Bronchial epithelial cell (primary cell): ENCODE data around the gene CHPF. TPM values are rescaled to one million over a fixed set of nuclear protein-coding genes. Genes with fewer than 3 reads are reported as not detected.

Experiments
- DNase-seq: peaks from one replicate; pipeline ENCODE4 v3.0.0-alpha.2; 2010; ENCODE audit warnings: low read depth
- FAIRE-seq: peaks from 2 replicates; lab custom pipeline; 2011; peaks lifted over from hg19 to GRCh38; lab: Jason Lieb, UNC
- H3K27me3 ChIP-seq: 2 replicates; pipeline ENCODE4 v1.5.1; 2011; ENCODE audit warnings: low read length; ENCODE audit not compliant: control insufficient read depth, insufficient read depth
- H3K36me3 ChIP-seq: 2 replicates; pipeline ENCODE4 v1.5.1; 2011; ENCODE audit warnings: low read length; ENCODE audit not compliant: control insufficient read depth, insufficient read depth
- H3K4me3 ChIP-seq: 2 replicates; pipeline ENCODE4 v1.5.1; 2011; ENCODE audit warnings: mild to moderate bottlenecking, low read depth, low read length, control low read depth
- total RNA-seq: library from RNA; depleted of rRNA; stranded (reverse); fragments of >200 nt; gene quantifications from 2 replicates; pipeline ENCODE4 v1.2.1, GENCODE V29; 2014
- TF ChIP-seq, protein P1 (sequence below): IDR thresholded peaks from 2 replicates; pipeline ENCODE4 v1.5.1; 2011; ENCODE audit warnings: mild to moderate bottlenecking, moderate library complexity, low read length, control low read depth, inconsistent platforms; ENCODE audit not compliant: insufficient read depth, severe bottlenecking

CHPF gene
- total RNA-seq, 1 donor from 2014 or later = 52.7 TPM

DNA sequence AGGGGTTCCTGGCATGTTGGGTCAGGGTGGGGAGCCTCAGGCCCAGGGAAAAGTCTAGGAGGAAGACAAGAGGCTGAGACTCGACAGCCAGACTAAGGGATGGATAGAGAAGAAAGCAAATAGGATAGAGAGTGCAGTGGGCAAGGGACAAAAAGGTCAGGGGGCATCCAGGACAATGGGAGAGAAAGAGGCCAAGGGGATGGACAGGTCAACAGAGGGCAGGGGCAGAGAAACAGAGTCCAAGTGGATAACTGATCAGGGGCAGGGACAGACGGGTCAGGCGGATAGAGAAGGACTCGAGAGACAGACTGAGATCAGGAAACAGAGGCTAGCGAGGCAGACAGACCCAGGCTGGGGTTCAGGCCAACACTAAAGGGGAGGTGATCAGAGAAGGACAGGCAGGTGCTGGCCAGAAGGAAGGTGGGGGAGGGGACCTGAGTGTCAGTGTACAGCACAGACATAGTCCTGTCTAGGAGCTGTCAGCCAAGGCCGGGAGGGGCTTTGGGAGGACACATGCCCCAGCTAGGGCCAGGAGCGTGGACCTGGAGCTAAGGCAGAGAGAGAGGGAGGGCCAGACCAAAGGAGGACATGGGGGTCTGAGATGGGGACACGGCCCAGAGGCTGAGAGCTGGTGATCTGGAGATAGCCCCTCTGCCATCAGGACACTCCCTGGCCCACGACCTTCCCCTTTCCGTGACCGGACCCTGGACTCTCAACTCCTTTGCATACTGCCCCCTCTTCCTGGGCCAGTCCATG, 17.1 kb downstream of the CHPF start:
- FAIRE-seq = no peak
- H3K4me3 ChIP-seq = no peak overlapping the region
- DNase-seq = no peak
- peaks cover 39% of the 10 kb centered on the region for H3K27me3 ChIP-seq
- TF ChIP-seq, protein P1, sequence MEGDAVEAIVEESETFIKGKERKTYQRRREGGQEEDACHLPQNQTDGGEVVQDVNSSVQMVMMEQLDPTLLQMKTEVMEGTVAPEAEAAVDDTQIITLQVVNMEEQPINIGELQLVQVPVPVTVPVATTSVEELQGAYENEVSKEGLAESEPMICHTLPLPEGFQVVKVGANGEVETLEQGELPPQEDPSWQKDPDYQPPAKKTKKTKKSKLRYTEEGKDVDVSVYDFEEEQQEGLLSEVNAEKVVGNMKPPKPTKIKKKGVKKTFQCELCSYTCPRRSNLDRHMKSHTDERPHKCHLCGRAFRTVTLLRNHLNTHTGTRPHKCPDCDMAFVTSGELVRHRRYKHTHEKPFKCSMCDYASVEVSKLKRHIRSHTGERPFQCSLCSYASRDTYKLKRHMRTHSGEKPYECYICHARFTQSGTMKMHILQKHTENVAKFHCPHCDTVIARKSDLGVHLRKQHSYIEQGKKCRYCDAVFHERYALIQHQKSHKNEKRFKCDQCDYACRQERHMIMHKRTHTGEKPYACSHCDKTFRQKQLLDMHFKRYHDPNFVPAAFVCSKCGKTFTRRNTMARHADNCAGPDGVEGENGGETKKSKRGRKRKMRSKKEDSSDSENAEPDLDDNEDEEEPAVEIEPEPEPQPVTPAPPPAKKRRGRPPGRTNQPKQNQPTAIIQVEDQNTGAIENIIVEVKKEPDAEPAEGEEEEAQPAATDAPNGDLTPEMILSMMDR = no peak
- no peaks in the 10 kb centered on the region for H3K36me3 ChIP-seq

DNA sequence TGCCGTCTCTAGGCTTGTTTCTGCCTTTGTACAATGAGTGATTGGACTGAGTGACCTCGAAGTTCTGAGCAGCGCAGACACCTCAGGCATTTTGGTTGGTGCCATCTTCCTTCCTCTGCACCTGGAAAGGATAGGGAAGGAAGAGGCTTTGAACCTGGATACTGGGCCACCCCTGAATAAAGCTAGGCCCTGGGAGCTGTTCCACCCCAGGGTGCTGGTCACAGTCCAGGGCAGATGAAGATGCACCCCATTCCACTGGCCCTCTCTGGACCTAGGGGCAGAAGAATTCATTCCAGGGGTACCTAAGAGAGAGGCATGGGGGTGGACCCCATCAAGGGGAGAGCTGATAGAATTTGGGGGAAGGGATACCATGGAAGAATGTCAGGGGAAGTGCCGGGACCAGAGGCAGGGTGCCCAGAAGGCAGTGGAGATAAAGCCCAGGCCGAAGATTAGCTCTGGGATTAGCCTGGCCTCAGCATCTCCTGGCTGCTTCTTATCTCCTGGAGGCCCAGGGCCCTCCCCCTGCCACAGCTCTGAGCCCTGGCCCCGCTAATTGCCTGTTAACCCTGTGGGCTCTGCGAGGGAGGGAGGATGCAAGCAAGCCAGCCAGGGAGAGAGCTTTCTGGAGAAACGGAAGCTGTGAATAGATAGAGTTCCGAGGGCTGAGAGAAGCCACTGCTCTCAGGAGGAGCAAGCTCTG, 17.9 kb downstream of the CHPF start:
- FAIRE-seq (no peak), DNase-seq (no peak)
- TF ChIP-seq, protein P1 = no peak
- H3K4me3 ChIP-seq = no peak overlapping the region
- peaks cover 40% of the 10 kb centered on the region for H3K27me3 ChIP-seq
- H3K36me3 ChIP-seq = no peaks in the 10 kb centered on the region

DNA sequence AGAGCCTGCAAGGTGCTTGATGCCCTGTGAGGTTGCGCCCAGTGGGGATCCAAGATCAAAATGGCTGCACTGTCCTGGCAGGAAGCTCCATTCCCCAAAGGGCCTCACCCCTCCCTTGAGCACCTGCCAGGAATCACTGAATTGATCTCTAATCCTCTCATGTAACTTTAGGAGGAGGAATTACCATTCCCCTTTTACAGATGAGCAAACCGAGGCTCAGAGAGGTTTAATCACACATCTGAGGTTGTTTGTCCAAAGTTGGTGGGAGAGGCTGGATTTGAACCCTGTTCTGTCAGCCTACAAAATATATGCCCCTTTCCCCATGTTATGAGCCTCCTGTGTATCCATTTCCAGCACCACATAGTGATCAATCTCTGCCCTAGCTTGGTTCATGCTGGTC, 18.8 kb downstream of the CHPF start:
- DNase-seq = no peak
- no peak overlapping the region for H3K4me3 ChIP-seq
- TF ChIP-seq, protein P1 = no peak
- peaks cover 38% of the 10 kb centered on the region for H3K27me3 ChIP-seq
- FAIRE-seq = no peak
- H3K36me3 ChIP-seq = no peaks in the 10 kb centered on the region

DNA sequence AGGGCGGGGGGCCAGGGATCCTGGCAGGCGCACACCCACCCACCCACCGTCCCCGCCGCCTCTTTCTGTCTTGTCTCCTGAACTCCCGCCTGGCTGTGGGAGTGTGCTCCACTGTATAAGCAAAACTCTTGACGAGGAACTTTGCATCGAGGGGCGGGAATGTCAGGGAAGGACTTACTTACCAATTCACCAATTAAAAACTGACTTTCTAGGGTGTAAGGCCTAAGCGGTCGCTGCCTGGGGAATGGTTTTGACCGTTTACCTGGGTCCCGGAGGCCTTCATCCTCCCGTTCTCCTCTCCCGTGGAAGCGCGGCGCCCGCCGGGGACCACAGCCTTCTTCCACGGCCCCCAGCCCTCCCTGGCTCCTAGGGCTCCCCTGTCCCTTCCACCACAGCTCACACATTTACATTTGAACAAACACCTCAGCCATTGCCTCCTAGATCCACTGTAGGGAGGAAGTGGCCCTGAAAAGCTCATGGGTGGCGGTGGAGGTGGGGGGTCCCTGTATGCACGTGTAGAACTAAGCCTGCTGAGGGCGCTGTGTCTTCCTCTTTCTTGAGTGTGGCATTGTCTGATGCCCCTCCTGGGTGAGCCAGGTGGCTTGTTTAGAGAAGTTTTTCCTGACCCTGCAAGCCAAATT, 20.5 kb downstream of the CHPF start:
- Histone ChIP-seq H3K36me3 (no peaks in the 10 kb centered on the region), H3K27me3 (peaks cover 34% of the 10 kb centered on the region), H3K4me3 (no peak overlapping the region)
- DNase-seq (no peak), FAIRE-seq (no peak)
- TF ChIP-seq, protein P1 = no peak

DNA sequence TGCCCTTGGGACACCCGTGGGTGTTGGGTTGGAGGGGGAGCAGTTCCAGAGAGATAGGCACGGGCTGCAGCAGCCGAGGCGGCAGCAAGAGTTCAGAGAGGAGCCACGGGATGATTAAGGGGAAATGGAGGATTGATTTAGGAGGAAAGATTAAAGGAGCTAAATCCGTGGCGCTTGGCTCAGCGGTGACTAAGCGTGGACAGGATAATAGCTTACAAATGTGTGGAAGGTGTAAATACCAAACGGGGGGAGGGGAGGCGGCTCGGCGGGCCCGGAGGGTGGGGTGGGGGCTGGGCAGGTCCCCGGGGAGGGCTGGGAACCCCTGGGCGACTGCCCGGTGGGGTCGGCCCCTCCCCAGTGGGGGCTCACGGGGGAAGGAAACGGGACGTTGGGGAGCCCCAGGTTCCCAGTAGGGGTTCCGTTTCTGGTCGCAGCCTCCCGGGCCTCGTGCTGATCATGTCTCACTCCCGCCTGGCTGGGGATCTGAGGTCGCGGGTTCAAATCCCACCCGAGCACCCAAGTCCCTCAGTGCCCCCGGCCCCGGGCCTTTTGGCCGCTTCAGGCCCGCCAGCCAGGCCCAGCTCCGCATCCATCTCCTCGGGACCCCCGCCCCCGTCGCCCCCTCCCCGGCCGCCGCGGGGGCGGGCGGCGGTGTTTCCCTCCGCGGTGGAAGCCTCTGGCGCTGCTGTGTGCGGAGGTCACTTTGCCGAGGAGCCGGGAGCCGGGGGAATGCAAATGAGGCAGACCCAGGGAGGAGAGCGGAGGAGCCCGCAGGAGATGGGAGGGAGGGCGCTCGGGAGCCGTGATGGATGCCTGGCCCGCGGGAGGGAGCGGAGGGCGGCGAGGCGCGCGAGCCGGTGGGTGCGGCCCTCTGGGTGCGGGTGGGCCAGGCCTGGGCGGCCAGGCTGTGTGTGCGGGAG, 21.2 kb downstream of the CHPF start:
- TF ChIP-seq, protein P1 = no peak
- peak; percentile 72 for DNase-seq
- Histone ChIP-seq H3K27me3 (peaks cover 32% of the 10 kb centered on the region), H3K4me3 (no peak overlapping the region), H3K36me3 (no peaks in the 10 kb centered on the region)
- FAIRE-seq = no peak
